ENCODE data around the gene CMIP. TPM values are rescaled to one million over a fixed set of nuclear protein-coding genes. Genes with fewer than 3 reads are reported as not detected.

The CMIP gene
- total RNA-seq, 1 donor from 2014 or later = 46.6 TPM

- no peak overlapping the region for H3K27ac Mint-ChIP-seq
- DNase-seq (ENCODE audit: extremely low spot score, unreplicated experiment) = no peak
- no peaks in the 10 kb centered on the region for H3K9me3 Mint-ChIP-seq
- H3K4me3 Mint-ChIP-seq = no peak overlapping the region
- H3K4me1 Mint-ChIP-seq (ENCODE audit: unreplicated experiment) = peaks cover 33% of the 10 kb centered on the region
- peaks cover 18% of the 10 kb centered on the region for H3K36me3 Mint-ChIP-seq
- H3K27me3 Mint-ChIP-seq = no peaks in the 10 kb centered on the region
- TF ChIP-seq CTCF (conservative IDR thresholded peaks at IDR 0.05) = no peak
Measured at GRCh38 chr16:81615833-81616232, 171.2 kb downstream of the CMIP start.

DNA sequence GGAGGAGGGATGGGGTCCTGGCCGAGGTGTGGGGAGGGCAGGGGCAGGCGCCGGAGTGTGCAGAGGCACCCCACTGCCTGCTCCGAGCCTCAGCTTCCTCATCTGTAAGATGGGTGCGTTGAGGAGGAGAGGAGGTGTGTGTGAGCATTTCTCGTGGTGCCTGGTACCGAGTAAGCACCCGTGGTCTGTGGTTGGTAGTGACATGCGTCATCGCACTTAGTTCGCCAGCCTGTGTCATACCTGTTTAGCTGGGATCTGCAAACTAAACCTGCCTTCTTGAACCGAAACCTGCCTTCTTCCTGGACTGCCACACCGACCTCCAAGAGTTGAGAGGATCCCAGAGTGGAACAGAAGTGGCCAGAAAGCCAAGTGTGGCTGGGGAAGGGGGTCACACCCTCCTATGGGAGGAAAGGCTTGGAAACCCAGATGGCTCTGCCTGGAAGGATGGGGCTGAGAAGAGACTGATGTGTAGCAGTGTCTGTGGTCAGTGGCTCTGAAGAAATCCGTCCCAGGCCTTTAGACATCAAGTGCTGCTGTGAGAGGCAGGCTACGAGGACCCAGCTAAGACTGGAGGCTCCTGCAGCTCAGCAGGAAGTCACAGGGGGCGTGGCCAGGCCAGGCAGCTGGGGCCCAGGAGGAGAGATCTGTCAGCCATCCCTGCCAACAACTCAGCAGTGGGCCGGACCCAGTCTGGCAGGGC lies 171.9 kb downstream of the CMIP start:
- no peaks in the 10 kb centered on the region for H3K9me3 Mint-ChIP-seq
- H3K27me3 Mint-ChIP-seq = no peaks in the 10 kb centered on the region
- H3K27ac Mint-ChIP-seq = peak overlapping the region; percentile 73
- H3K4me1 Mint-ChIP-seq (ENCODE audit: unreplicated experiment) = peaks cover 33% of the 10 kb centered on the region
- H3K36me3 Mint-ChIP-seq = peaks cover 18% of the 10 kb centered on the region
- no peak for DNase-seq (ENCODE audit: extremely low spot score, unreplicated experiment)
- H3K4me3 Mint-ChIP-seq = no peak overlapping the region
- no peak for TF ChIP-seq CTCF (conservative IDR thresholded peaks at IDR 0.05)

- peaks cover 18% of the 10 kb centered on the region for H3K36me3 Mint-ChIP-seq
- H3K27me3 Mint-ChIP-seq = no peaks in the 10 kb centered on the region
- no peaks in the 10 kb centered on the region for H3K9me3 Mint-ChIP-seq
- no peak for DNase-seq (ENCODE audit: extremely low spot score, unreplicated experiment)
- TF ChIP-seq CTCF (conservative IDR thresholded peaks at IDR 0.05) = no peak
- H3K4me3 Mint-ChIP-seq = no peak overlapping the region
- H3K27ac Mint-ChIP-seq = peak overlapping the region; percentile 73
- H3K4me1 Mint-ChIP-seq (ENCODE audit: unreplicated experiment) = peaks cover 31% of the 10 kb centered on the region
Measured at GRCh38 chr16:81617021-81617346, 172.4 kb downstream of the CMIP start.

- DNase-seq (ENCODE audit: extremely low spot score, unreplicated experiment) = no peak
- TF ChIP-seq CTCF (conservative IDR thresholded peaks at IDR 0.05) = no peak
- Mint-ChIP-seq H3K4me3 (peak overlapping the region; percentile 34), H3K4me1 (ENCODE audit: unreplicated experiment) (peaks cover 34% of the 10 kb centered on the region), H3K9me3 (no peaks in the 10 kb centered on the region), H3K36me3 (peaks cover 18% of the 10 kb centered on the region), H3K27me3 (no peaks in the 10 kb centered on the region), H3K27ac (peak overlapping the region; percentile 96)
Measured at GRCh38 chr16:81618187-81618586, 173.6 kb downstream of the CMIP start.

DNA sequence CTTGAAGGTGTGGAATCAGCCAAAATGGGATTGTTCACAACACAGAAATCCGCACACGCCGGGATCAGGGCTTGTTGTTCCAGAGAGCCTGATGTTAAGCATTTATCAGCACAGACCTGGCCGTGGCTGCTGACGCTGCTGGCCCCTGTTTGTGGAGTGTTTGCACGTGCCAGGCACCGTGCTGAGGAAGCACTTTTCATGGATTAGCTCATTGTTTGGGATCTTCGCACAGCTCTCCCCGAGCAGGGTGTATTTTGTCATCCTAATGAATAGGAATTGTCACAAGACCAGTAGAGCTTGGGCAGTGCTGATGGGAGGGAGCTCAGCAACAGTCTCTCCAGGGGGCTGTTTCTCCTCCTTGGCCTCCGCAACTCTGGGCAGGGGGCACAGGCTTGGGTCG lies 174.1 kb downstream of the CMIP start:
- peak overlapping the region; percentile 96 for H3K27ac Mint-ChIP-seq
- no peaks in the 10 kb centered on the region for H3K27me3 Mint-ChIP-seq
- DNase-seq (ENCODE audit: extremely low spot score, unreplicated experiment) = no peak
- peaks cover 38% of the 10 kb centered on the region for H3K4me1 Mint-ChIP-seq (ENCODE audit: unreplicated experiment)
- peaks cover 18% of the 10 kb centered on the region for H3K36me3 Mint-ChIP-seq
- peak overlapping the region; percentile 34 for H3K4me3 Mint-ChIP-seq
- no peaks in the 10 kb centered on the region for H3K9me3 Mint-ChIP-seq
- TF ChIP-seq CTCF (conservative IDR thresholded peaks at IDR 0.05) = no peak
